DOHH2 (cell line): Measurements from ENCODE around the gene DDX39A.

Experiments used
- H3F3A ChIP-seq: fragments of 200-600 bp; sonication (generic), shearing (Covaris generic); 2 replicates; pipeline ENCODE4 v1.6.0; 2016; ENCODE audit warnings: antibody characterized with exemption, mild to moderate bottlenecking; ENCODE audit not compliant: control insufficient read depth, insufficient read depth
- H3K27ac ChIP-seq: fragments of 200-600 bp; sonication (generic); 2 replicates; pipeline ENCODE4 v1.5.1; 2014; ENCODE audit warnings: low read depth, mild to moderate bottlenecking, low read length, moderate library complexity
- H3K27me3 ChIP-seq: fragments of 200-600 bp; sonication (generic); 2 replicates; pipeline ENCODE4 v1.6.1; 2014; ENCODE audit warnings: mild to moderate bottlenecking, low read length, mixed read lengths; ENCODE audit not compliant: control insufficient read depth
- H3K36me3 ChIP-seq: fragments of 200-600 bp; sonication (generic); 2 replicates; pipeline ENCODE4 v1.6.1; 2014; ENCODE audit warnings: mild to moderate bottlenecking, low read length, moderate library complexity, mixed read lengths; ENCODE audit not compliant: control insufficient read depth
- H3K4me1 ChIP-seq: fragments of 200-600 bp; sonication (generic); 2 replicates; pipeline ENCODE4 v1.6.1; 2014; ENCODE audit warnings: mild to moderate bottlenecking, low read length, mixed read lengths; ENCODE audit not compliant: control insufficient read depth
- H3K4me2 ChIP-seq: fragments of 200-600 bp; sonication (generic); 2 replicates; pipeline ENCODE4 v1.6.0; 2014; ENCODE audit warnings: mild to moderate bottlenecking, low read length, moderate library complexity
- H3K4me3 ChIP-seq: fragments of 200-600 bp; sonication (generic); 2 replicates; pipeline ENCODE4 v1.5.1; 2014; ENCODE audit warnings: mild to moderate bottlenecking, low read length, mixed read lengths
- H3K79me2 ChIP-seq: fragments of 200-600 bp; sonication (generic); 2 replicates; pipeline ENCODE4 v1.6.1; 2014; ENCODE audit warnings: mild to moderate bottlenecking, low read length, mixed read lengths; ENCODE audit not compliant: control insufficient read depth
- H3K9me2 ChIP-seq: fragments of 200-600 bp; sonication (generic); replicated peaks from 2 replicates; pipeline ENCODE4 v1.6.1; 2014; ENCODE audit warnings: mild to moderate bottlenecking, low read length, mixed read lengths; ENCODE audit not compliant: control insufficient read depth
- H3K9me3 ChIP-seq: fragments of 200-600 bp; sonication (generic); 2 replicates; pipeline ENCODE4 v1.6.1; 2014; ENCODE audit warnings: antibody characterized with exemption, low read length, mixed read lengths; ENCODE audit not compliant: control insufficient read depth, insufficient read depth
- H4K20me1 ChIP-seq: fragments of 200-600 bp; sonication (generic); 2 replicates; pipeline ENCODE4 v1.6.0; 2014; ENCODE audit warnings: low read depth, mild to moderate bottlenecking, antibody characterized with exemption, low read length, moderate library complexity; ENCODE audit not compliant: control insufficient read depth, insufficient read depth
- CTCF ChIP-seq: fragments of 200-600 bp; sonication (generic); IDR thresholded peaks from one replicate; pipeline ENCODE4 v1.5.1; 2014; ENCODE audit warnings: antibody characterized with exemption, mild to moderate bottlenecking, low read depth, low read length; ENCODE audit not compliant: poor library complexity, severe bottlenecking
- EZH2phosphoT487 ChIP-seq: fragments of 200-600 bp; sonication (generic); IDR thresholded peaks from 2 replicates; pipeline ENCODE4 v1.6.1; 2017; ENCODE audit warnings: borderline replicate concordance, mild to moderate bottlenecking, antibody characterized with exemption, low read length, moderate library complexity, mixed read lengths

Gene DDX39A

GRCh38 chr19:14428882-14429416, 9.8 kb upstream of the DDX39A start:
- H3K27me3 ChIP-seq = no peaks in the 10 kb centered on the region
- no peaks in the 10 kb centered on the region for H4K20me1 ChIP-seq
- no peak overlapping the region for H3K4me3 ChIP-seq
- no peaks in the 10 kb centered on the region for H3K9me2 ChIP-seq
- TF ChIP-seq CTCF = no peak
- TF ChIP-seq EZH2phosphoT487 = no peak
- no peak overlapping the region for H3K4me2 ChIP-seq
- peaks cover 17% of the 10 kb centered on the region for H3K79me2 ChIP-seq
- H3K27ac ChIP-seq = no peak overlapping the region
- peaks cover 3% of the 10 kb centered on the region for H3F3A ChIP-seq
- H3K4me1 ChIP-seq = peaks cover 51% of the 10 kb centered on the region
- H3K9me3 ChIP-seq = no peaks in the 10 kb centered on the region
- H3K36me3 ChIP-seq = no peaks in the 10 kb centered on the region; the same call in 1 of the 2 replicates

GRCh38 chr19:14427461-14427860, 8.3 kb upstream of the DDX39A start:
- H3K27me3 ChIP-seq = no peaks in the 10 kb centered on the region
- no peaks in the 10 kb centered on the region for H3K36me3 ChIP-seq
- H3K4me1 ChIP-seq = peaks cover 61% of the 10 kb centered on the region
- H3K79me2 ChIP-seq = peaks cover 5% of the 10 kb centered on the region
- TF ChIP-seq EZH2phosphoT487 (no peak), CTCF (no peak)
- H3K4me2 ChIP-seq = no peak overlapping the region
- no peak overlapping the region for H3K27ac ChIP-seq
- H3K9me3 ChIP-seq = no peaks in the 10 kb centered on the region
- H3K9me2 ChIP-seq = no peaks in the 10 kb centered on the region
- no peak overlapping the region for H3K4me3 ChIP-seq
- H4K20me1 ChIP-seq = no peaks in the 10 kb centered on the region
- peaks cover 4% of the 10 kb centered on the region for H3F3A ChIP-seq

GRCh38 chr19:14425696-14426138, 6.6 kb upstream of the DDX39A start:
- Histone ChIP-seq H3K4me1 (peaks cover 53% of the 10 kb centered on the region), H3K9me2 (no peaks in the 10 kb centered on the region), H3K4me2 (peak overlapping the region; percentile 46), H3K27me3 (no peaks in the 10 kb centered on the region), H3F3A (peaks cover 5% of the 10 kb centered on the region), H4K20me1 (no peaks in the 10 kb centered on the region), H3K27ac (peak overlapping the region; percentile 45), H3K79me2 (no peaks in the 10 kb centered on the region), H3K36me3 (no peaks in the 10 kb centered on the region), H3K9me3 (no peaks in the 10 kb centered on the region), H3K4me3 (no peak overlapping the region)
- TF ChIP-seq CTCF (no peak), EZH2phosphoT487 (no peak)

- Histone ChIP-seq H3K4me1 (peaks cover 61% of the 10 kb centered on the region), H3K27me3 (no peaks in the 10 kb centered on the region), H3K36me3 (peaks cover 52% of the 10 kb centered on the region), H3K79me2 (peaks cover 62% of the 10 kb centered on the region), H4K20me1 (peaks cover 21% of the 10 kb centered on the region), H3K4me3 (peak overlapping the region; percentile 86), H3K4me2 (peak overlapping the region; percentile 86), H3K9me2 (no peaks in the 10 kb centered on the region), H3K27ac (peak overlapping the region; percentile 87), H3K9me3 (no peaks in the 10 kb centered on the region), H3F3A (peaks cover 20% of the 10 kb centered on the region)
- TF ChIP-seq CTCF = no peak
- no peak for TF ChIP-seq EZH2phosphoT487
Measured at GRCh38 chr19:14418856-14419105, 360 bp downstream of the DDX39A start.
